ENCODE data around the gene TRIM32.

The TRIM32 gene

DNA sequence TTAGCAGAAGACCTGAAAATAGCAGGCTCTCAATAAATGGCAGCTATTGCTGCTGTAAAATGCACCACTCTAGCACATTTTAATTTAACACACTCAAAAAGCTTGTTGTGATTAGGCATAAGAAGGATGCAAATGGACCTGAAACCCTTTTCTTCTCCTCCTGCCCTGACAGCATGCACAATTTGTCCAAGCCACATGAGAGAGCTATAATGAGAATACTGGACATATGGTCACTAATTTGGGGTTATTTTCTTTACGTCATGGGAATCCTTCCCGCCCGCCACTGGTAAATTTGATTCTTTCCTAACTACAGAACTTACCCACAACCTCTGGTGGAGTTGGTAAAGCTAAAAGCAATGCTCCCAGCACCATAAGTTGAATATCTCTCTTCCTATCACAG, 62.1 kb downstream of the TRIM32 start:
- no peak for DNase-seq (ENCODE audit: low read depth)
- no peak overlapping the region for H3K4me3 ChIP-seq (ENCODE audit: low read depth, low read length)
- TF ChIP-seq, protein P1, sequence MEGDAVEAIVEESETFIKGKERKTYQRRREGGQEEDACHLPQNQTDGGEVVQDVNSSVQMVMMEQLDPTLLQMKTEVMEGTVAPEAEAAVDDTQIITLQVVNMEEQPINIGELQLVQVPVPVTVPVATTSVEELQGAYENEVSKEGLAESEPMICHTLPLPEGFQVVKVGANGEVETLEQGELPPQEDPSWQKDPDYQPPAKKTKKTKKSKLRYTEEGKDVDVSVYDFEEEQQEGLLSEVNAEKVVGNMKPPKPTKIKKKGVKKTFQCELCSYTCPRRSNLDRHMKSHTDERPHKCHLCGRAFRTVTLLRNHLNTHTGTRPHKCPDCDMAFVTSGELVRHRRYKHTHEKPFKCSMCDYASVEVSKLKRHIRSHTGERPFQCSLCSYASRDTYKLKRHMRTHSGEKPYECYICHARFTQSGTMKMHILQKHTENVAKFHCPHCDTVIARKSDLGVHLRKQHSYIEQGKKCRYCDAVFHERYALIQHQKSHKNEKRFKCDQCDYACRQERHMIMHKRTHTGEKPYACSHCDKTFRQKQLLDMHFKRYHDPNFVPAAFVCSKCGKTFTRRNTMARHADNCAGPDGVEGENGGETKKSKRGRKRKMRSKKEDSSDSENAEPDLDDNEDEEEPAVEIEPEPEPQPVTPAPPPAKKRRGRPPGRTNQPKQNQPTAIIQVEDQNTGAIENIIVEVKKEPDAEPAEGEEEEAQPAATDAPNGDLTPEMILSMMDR (conservative IDR thresholded peaks at IDR 0.05; ENCODE audit: low read depth, low read length): no peak

DNA sequence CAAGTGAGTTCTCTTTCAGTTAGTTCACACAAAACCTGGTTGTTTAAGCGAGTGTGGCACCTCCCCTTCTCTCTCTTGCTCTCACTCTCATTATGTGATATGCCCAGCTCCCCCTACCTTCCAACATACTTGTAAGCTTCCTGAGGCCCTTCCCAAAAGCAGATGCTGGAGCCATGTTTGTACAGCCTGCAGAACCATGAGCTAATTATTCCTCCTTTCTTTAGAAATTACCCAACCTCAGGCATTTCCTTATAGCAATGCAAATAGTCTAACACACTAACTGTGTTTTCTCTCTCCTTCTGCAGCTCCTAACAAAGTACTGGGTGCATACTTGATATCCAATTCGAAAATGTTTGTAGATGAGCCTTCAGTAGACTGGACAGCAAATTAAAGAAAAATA, 62.7 kb downstream of the TRIM32 start:
- TF ChIP-seq, protein P1 (conservative IDR thresholded peaks at IDR 0.05; ENCODE audit: low read depth, low read length): no peak
- DNase-seq (ENCODE audit: low read depth): no peak
- H3K4me3 ChIP-seq (ENCODE audit: low read depth, low read length): no peak overlapping the region

DNA sequence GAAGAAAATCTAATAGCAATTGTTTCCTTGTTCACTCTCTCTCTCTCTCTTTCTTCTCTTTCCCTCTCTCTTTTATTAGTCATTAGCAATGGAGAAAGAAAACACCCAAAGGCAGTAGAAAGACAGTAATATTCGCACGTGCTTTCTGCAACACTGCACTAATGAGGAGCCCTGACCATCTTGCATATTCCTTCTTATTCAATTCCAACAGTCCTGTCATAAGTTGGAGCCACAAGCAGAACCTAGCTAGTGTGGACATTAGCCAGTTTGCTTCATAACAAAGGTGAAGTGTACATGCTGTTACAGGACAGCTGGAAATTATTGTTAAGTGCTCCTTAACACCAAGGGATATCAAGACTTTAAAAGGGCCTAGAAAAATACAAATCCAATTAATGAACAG, 63.4 kb downstream of the TRIM32 start:
- no peak for DNase-seq (ENCODE audit: low read depth)
- no peak overlapping the region for H3K4me3 ChIP-seq (ENCODE audit: low read depth, low read length)
- TF ChIP-seq, protein P1 (conservative IDR thresholded peaks at IDR 0.05; ENCODE audit: low read depth, low read length): no peak
